ENCODE measurements around the gene NOL3.

Gene NOL3

DNA sequence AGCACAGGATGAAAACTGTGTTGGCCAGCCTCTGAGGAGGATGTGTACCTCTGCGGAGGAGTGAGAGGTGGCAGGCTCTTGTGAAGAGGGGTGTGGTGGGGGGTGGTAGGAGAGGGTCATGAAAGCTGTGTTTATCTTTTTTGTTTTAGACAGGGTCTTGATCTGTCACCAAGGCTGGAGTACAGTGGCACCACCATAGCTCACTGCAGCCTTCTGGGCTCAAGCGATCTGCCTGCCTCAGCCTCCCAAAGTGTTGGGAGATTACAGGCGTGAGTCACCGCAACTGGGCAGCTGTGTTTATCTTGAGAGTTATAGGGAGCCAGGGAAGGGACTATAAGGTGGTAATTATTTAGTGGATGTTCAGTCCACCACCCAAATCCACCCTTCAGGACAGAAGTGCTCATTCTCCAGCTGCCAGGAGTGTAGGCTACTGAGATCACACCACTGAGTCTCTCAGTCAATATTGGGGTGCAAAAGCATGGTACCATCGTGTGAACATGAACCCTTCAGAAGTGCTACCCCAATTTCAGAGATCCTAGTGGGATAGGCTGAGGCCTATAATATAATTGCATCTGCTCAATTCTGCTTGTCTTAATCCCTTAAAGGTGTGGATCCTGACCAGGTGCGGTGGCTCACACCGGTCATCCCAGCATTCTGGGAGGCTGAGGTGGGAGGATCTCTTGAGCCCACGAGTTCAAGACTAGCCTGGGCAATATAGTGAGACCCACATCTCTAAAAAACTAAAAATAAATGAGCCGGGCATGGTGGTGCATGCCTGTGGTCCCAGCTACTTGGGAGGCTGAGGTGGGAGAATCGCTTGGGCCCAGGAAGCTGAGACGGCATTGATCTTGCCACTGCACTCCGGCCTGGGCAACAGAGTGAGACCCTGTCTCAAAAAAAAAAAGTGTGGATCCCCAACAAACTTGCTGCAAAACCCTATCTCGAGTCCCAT is 20.4 kb downstream of the NOL3 start:
- DNase-seq = no peak

GRCh38 chr16:67191411-67191994 is 21.2 kb downstream of the NOL3 start:
- DNase-seq = no peak

DNA sequence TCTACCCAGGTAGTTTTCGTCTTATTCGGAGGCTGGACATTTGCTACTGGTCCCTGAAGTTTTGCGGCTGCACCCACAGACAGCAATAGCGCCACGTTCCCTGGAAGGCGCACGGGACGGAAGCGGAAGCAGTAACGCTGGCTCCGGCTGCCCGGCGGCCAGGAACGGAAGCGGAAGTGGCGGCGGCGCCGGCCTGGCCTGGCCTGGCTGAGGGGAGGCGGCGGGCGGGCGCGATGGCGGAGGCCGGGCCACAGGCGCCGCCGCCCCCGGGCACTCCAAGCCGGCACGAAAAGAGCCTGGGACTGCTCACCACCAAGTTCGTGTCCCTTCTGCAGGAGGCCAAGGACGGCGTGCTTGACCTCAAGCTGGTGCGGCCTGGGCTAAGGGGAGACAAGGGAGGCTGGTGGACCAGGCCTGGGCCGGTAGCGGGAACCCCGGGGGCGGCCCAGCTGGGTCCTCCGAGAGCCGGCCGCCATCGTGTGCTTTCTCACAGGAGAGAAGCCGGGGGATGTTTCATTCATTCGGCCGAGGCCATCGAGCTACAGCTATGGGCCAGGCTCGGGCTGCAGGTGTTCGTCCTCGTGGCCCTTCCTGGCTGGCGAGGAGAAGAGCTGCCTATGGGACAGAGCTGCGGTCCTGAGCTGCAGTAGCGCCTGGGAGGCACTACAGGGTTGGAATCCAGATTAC is 21.8 kb downstream of the NOL3 start, which contains the start of gene E2F4:
Gene E2F4, plus strand, starts transcription at position 161 of the 687 bp plus-strand sequence. Its CDS starts 73 bp downstream, at position 234.
- peak; percentile 93 for DNase-seq

- no peak for DNase-seq
Observed at GRCh38 chr16:67192781-67193361, 22.5 kb downstream of the NOL3 start.

GRCh38 chr16:67193536-67193935 is 23.2 kb downstream of the NOL3 start:
- DNase-seq = no peak

DNA sequence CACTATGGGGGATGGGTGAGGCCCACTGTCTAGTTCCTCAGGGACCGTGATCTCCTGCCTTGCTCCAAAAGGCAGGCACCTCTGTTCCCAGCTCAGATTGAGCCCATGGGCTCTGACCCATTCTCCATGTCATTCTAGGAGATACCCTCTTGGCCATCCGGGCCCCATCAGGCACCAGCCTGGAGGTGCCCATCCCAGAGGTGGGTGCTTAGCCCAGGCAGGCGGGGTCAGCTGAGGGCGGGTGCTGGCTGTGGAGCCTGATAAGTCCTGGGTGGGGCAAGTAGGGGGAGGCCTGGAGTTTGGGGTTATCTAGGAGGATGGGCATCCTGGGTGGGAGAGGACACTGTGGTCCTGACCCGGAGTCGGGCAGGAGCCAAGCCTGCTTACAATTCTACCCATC is 23.9 kb downstream of the NOL3 start:
- DNase-seq = no peak

DNA sequence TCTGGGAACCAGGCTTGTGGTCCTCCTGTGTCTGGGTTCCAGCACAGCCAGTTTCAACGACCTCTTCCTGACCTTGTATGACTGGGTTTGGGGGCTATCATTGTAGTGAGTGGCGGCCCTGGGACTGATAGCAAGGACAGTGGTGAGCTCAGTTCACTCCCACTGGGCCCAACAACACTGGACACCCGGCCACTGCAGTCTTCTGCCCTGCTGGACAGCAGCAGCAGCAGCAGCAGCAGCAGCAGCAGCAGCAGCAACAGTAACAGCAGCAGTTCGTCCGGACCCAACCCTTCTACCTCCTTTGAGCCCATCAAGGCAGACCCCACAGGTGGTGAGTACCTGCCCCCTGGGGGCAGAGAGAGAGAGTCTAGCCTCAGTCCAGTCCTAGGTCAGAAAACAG is 25.3 kb downstream of the NOL3 start:
- DNase-seq = no peak

DNA sequence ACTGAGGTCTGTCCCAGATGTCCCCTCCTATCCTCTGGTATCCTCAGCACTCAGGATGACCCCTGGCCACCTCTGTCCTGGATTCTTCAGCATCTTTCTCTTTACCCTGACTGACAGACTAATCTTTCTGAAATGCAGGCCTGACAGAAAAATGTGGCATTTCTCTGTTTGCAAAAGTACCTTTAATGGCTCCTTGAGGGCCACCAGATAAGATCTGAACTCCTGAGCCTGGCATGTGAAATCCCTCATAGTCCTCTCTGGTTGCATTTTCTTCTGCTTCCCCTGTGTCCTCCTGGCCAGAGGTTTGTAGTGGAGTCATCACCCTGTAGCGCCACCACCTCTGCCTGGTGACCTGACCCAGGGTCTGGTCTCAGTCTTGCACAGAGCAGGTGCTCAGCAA is 26.5 kb downstream of the NOL3 start:
- no peak for DNase-seq

GRCh38 chr16:67197704-67198103 is 27.4 kb downstream of the NOL3 start:
- DNase-seq = no peak

DNA sequence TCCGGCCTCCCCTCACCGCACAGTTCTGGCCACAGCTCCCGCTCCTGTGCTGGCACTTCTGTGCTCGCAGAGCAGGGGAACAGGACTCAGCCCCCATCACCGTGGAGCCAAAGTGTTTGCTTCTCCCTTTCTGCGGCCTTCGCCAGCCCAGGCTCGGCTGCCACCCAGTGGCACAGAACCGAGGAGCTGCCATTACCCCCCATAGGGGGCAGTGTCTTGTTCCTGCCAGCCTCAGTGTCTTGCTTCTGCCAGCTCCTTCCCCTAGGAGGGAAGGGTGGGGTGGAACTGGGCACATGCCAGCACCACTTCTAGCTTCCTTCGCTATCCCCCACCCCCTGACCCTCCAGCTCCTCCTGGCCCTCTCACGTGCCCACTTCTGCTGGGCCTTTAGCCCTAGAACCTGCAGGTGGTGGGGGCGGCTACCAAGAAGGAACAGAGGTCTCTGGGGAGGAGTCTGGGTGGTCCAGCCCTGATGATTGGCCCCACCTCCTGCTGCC is 27.9 kb downstream of the NOL3 start:
- DNase-seq = peak; percentile 43

- DNase-seq = no peak
Observed at GRCh38 chr16:67199011-67199807, 28.9 kb downstream of the NOL3 start, which contains the start of gene ELMO3. Gene ELMO3, plus strand, starts transcription at chr16:67199131. Its CDS starts 196 bp downstream, at chr16:67199327.

GRCh38 chr16:67199808-67200198 is 29.5 kb downstream of the NOL3 start:
- no peak for DNase-seq

DNA sequence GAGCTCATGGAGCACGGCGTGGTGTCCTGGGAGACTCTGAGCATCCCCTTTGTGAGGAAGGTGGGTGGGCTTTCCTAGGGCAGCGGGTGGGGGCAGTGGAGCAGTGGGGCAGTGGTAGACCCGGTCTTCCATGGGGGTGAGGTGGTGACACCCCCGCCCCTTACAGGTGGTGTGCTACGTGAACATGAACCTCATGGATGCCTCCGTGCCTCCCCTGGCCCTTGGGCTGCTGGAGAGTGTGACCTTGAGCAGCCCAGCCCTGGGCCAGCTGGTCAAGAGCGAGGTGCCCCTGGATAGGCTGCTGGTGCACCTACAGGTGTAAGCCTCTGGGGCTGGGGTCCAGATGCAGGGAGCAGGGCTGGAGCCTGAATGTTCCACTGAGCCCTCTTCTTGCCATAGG is 30.2 kb downstream of the NOL3 start:
- no peak for DNase-seq

DNA sequence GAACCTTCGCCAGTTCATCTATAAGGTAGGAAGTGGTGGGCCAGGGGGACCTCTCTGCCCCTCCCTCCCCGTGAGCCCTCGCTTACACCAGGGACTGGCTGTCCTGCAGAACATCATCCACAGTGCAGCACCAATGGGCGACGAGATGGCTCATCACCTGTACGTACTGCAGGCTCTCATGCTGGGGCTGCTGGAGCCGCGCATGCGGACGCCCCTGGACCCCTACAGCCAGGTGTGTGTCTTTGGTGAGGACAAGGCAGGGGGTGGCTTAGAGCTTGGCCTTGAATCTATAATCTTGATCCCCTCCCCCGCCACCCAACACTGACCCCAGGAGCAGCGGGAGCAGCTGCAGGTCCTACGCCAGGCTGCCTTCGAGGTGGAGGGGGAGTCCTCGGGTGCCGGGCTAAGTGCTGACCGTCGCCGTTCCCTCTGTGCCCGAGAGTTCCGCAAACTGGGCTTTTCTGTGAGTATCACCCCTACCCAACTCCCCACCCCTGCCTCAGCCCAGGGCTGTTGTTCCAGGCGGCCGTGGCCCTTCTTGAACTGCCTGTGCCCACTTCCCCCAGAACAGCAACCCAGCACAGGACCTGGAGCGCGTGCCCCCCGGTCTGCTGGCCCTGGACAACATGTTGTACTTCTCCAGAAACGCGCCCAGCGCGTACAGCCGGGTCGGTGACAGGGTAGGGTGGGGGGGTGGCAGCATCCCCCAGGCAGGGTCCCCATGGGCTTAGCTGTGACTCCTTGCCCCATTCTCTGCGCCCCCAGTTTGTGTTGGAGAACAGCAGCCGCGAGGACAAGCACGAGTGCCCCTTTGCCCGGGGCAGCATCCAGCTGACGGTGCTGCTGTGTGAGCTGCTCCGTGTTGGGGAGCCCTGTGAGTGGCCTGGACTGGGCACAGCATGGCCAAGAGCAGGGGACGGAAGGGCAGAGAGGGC is 31.3 kb downstream of the NOL3 start:
- DNase-seq = no peak

- DNase-seq = no peak
Observed at GRCh38 chr16:67202426-67202825, 32.1 kb downstream of the NOL3 start.

DNA sequence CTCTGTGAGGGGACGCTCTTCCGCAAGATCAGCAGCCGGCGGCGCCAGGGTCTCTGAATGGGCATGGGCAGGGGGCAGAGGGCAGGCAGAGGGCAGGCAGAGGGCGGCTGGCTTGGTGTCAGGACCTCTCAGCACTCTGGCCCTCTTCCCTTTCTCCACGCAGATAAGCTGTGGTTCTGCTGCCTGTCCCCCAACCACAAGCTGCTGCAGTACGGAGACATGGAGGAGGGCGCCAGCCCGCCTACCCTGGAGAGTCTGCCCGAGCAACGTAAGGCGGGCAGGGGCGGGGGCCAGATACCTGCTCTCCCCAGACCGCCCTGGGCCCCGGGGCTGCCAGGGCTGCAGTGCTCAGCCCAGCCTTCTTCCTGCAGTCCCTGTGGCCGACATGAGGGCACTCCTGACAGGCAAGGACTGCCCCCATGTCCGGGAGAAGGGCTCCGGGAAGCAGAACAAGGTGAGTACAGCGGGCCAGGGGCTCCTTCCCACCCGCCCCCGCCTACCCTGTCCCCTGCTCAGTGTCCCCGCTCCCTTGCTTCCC is 32.7 kb downstream of the NOL3 start:
- no peak for DNase-seq

GRCh38 chr16:67204076-67204475 is 33.7 kb downstream of the NOL3 start:
- no peak for DNase-seq

DNA sequence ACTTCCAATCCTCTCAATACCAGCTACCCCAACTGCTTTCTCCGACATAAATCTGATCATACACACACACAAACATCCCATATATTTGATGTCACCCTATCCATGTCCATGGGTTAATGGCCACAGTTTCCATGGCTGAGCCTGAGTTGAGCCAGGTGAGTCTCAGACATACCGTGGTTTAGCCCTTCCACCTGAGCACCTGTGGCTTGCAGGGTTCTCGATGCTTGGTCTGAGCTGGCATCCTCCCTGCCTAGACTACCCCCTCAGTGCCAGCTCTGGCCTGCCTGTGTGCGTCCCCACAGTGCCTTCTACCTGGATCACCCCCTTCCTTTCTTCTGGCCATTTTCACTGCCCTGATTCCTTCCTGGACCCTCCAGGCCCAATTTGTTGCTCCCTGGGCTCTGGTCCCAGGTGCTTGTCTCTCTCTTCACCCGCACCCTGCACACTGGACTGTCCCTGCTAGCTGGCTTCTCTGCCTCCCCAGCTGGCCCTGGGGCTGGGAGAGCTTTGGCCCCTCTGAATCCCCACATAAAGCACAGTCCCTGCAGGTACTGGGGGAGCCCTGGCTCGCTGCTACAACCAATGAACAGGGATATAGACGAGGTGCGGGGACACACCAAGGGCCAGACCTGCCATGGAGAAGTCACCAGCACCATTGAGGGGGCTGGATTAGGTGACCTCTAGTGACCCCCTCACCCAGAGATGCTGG is 35.9 kb downstream of the NOL3 start:
- no peak for DNase-seq

- DNase-seq = no peak
Observed at GRCh38 chr16:67206838-67207248, 36.5 kb downstream of the NOL3 start.

All from activated CD4-positive, alpha-beta T cell treated with anti-CD3 and anti-CD28 coated beads for 48 hours (primary cell).